Measurements from ENCODE around the gene TSPAN31.

DNA sequence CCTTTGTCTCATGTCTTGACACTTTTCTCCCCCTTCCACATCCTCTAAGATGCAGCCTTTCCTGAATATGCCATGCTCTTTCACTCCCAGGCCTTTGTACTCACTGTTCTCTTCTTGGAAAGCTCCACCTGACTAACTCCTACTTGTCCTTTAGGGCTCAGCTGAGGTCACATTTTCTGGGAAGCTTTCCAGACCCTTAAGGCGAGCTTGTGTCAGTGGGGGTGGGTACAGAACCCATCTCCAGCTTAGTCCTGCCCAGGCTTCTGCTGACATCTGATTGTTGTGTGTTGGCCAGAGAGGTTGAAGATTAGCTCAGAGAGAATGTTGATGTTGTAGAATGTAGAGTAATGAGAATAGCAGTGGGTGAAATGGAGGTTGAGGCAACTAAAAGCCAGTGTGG lies 34.9 kb downstream of the TSPAN31 start:
- TF ChIP-seq POLR2A (IDR thresholded peaks at IDR 0.05; ENCODE audit: low read length) = no peak
- TF ChIP-seq, protein P1, sequence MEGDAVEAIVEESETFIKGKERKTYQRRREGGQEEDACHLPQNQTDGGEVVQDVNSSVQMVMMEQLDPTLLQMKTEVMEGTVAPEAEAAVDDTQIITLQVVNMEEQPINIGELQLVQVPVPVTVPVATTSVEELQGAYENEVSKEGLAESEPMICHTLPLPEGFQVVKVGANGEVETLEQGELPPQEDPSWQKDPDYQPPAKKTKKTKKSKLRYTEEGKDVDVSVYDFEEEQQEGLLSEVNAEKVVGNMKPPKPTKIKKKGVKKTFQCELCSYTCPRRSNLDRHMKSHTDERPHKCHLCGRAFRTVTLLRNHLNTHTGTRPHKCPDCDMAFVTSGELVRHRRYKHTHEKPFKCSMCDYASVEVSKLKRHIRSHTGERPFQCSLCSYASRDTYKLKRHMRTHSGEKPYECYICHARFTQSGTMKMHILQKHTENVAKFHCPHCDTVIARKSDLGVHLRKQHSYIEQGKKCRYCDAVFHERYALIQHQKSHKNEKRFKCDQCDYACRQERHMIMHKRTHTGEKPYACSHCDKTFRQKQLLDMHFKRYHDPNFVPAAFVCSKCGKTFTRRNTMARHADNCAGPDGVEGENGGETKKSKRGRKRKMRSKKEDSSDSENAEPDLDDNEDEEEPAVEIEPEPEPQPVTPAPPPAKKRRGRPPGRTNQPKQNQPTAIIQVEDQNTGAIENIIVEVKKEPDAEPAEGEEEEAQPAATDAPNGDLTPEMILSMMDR (IDR thresholded peaks at IDR 0.05) = no peak

All from A549 (cell line).